NCI-H1092 treated with DMSO at 0.1 percent for 48 hours (cell line): ENCODE data around the gene ARPP21.
"Not testable (repeated sequence)": the region's sequence is repeated elsewhere in the genome, so short reads cannot be mapped to it uniquely, and the experiment has no call there.

Experiments
- DNase-seq: peaks from one replicate; lab custom pipeline; 2025; lab: John Stamatoyannopoulos, UW

The ARPP21 gene

DNA sequence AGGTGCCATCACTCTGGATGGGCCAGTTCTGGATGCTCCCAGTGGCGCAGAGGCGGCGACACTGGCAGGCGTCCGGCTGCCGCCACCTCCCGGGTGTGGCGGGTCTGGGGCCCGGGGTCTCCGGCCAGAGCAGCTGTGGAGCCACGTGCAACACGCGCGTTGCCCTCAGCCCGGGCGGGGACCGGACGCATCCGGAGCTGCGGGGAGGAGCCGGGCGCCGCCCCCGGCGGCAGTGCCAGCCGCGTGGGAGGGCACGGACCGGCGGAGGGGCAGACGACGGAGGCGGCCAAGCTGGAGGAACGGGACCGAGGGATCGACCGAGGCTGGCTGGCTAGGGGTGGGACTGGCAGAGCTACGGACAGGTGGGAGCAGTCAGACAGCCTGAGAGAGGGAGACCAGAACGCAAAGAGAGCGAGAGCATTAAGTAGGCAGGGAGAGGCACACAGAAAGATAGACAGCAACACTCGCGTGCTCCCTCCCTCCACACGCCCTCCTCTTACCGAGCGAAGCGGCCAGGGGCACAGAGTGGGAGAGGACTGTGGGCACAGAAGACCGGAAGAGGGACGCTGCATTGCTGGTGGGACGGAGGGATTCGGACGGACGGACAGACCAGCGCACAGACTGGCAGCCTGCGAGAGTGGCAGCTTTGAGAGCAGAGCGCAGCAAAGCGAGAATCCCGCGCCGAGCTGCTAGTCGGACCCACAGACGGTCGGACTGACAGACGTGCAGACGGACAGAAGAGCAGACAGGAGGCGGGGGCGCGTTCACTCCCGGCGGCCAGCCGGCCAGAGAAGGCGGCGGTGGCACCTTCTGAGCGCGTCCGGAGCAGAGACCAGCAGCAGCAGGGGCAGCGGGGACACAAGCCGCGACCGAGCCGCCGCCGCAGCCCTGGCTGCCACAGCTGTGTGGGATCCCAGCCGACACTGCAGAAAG, at the start of gene ARPP21:
ARPP21 (plus strand) TSS at position 272 of the 933 bp plus-strand sequence. CDS start 42,227 bp downstream, outside the sequence.
- DNase-seq, result peak; percentile 50

- no peak for DNase-seq
Observed at GRCh38 chr3:35592589-35593295, 46.6 kb upstream of the ARPP21 start.

DNA sequence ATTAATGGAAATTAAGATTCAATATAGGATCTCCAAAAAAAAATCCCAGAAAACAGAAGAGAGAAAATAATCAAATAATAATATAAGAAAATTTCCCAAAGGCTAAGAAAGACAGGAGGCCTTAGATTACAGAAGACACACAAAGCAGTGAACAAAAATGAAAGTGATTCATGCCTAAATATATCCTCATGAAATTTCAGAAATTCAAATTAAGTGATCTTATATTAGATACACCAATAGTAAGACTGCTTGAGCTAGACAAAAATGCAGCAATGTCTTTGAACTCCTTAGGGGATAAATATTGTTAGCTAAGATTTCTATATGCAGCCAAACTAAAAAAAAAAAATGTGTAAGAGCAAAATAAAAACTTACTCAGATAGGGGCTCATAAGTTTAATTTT, 44.6 kb upstream of the ARPP21 start:
- no peak for DNase-seq

GRCh38 chr3:35596335-35596995, 42.9 kb upstream of the ARPP21 start:
- no peak for DNase-seq

DNA sequence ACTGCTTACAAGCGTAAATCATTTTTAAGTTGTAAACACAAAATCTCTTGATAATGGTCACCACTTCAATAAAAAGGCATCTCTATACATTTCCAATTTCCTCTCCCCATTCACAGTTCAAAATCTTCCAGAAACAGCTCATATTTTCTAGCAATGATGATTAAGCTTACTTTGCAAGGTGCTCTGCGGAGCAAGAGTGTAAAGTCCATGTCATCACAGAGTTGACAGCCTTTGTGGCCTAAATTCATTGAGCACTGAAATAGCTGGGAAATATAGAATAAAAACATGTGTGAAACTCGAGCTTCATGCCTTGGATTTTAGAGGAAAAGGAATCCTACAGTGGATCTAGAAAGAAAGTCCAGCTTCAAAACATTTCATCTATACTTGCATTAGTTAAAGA, 41.8 kb upstream of the ARPP21 start:
- DNase-seq, result no peak

GRCh38 chr3:35598804-35599203, 40.5 kb upstream of the ARPP21 start:
- no peak for DNase-seq

DNA sequence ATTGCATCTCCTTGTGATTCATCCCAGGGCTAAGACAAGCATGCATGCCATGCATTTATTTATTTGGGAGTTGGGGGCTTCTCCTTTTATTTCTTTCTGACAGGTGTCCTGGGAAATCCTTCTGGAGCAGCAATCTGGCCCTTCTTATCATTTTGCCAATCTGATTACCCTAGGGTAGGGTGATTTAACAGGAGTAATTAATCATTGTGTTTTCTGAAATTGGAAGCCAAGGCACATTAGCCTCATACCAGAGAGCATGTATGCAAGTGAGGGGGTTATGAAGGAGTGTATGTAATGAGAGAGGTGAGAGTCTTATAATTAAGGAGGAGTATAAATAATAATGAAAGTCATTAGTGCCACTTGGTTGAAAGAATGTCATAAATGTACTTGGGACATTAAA, 37.4 kb upstream of the ARPP21 start:
- DNase-seq, result no peak

DNA sequence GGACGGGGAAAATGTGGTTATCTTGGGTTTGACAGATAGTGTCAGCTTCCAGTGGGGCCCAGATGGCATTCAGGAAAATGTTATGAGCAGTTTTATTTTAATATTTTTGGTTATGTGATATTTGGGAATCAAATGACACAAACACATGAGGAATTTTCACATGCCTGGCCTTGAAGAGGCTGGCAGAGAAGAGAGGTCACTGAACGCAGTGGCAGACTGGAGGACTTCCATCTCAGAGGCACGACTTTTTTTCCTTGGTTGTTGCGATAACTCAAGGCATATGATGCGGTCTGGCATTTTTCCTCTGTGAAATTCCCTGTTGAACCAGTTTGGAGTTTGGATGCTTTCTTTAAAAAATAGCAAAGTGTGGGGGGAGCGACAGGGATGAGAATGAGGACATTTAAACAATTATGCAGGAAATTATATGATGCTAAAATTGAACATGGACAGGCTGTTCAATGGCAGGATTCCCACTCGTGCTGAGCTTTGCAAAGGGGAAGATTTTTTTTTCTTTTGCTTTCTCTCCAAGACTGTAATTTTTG, 36.9 kb upstream of the ARPP21 start:
- no peak for DNase-seq

DNA sequence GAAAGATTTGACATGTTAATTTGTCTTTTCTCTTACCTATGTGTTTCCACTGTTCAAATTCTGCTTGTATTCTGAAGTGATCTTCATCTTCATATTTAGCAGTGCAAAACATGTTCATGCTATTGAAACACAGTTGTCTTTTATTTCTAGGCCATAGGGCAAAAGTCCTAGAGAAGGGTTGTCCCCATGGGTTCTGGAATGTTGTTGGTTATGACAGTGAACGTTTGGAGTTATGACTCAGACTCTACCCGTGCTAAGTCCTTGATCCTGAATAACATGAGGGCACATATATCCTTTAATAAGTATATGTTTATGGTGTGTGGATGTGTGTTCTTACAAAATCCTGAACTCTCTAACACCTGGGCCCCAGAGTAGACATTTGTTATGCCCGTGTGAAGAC, 23.0 kb upstream of the ARPP21 start:
- no peak for DNase-seq

- no peak for DNase-seq
Observed at GRCh38 chr3:35617370-35617769, 22.0 kb upstream of the ARPP21 start.

DNA sequence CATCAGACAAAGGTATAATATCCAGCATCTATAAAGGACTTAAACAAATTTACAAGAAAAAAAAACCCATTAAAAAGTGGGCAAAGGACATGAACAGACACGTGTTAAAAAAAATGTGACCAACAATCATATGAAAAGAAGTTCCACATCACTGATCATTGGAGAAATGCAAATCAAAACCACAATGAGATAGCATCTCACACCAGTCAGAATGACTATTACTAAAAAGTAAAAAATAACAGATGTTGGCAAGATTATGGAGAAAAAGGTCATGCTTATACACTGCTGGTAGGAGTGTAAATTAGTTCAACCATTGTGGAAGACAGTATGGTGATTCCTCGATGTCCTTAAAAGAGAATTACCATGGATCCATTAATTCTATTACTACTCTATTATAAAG, 19.1 kb upstream of the ARPP21 start:
- DNase-seq, result not testable (repeated sequence)

DNA sequence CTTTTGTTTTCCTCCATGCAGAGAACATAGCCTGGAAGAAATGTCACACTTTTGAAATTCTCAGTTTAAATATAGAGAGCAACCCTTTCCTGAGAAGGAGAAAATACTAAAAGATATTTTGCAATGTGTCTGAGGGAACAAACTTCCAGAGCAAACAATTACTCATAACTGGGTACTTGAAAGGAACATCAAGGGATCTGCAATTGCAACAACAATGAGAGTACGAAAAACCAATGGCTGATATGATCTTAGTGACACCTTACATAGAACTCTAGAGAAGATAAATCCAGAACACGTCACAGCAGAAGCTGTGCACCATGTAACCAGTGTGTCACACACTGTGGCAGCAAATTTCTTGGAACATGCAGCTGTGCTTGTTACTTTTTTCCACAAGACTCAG, 14.6 kb upstream of the ARPP21 start:
- no peak for DNase-seq

- no peak for DNase-seq
Observed at GRCh38 chr3:35633332-35634124, 5.8 kb upstream of the ARPP21 start.

DNA sequence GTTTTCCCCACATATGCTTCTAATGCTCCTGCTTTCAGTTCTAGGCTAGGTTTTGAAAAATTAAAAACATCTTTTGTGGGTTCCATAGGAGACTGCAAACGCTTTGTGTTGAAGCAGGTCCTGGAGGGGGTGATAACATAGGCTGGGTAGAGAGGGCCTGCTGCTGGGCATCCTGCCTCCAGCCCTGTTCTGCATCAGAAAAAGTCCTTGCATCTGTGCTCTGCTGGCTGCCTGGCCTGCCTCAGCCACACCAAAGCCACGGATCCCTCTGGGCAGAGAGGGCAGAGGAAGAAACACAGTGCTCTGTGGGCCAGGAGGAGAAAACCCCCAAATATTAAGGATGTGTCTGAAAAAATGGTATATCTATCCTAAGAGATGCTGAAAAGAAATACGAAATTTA, 3.9 kb upstream of the ARPP21 start:
- DNase-seq, result no peak

GRCh38 chr3:35635926-35636683, 3.2 kb upstream of the ARPP21 start:
- DNase-seq, result no peak

DNA sequence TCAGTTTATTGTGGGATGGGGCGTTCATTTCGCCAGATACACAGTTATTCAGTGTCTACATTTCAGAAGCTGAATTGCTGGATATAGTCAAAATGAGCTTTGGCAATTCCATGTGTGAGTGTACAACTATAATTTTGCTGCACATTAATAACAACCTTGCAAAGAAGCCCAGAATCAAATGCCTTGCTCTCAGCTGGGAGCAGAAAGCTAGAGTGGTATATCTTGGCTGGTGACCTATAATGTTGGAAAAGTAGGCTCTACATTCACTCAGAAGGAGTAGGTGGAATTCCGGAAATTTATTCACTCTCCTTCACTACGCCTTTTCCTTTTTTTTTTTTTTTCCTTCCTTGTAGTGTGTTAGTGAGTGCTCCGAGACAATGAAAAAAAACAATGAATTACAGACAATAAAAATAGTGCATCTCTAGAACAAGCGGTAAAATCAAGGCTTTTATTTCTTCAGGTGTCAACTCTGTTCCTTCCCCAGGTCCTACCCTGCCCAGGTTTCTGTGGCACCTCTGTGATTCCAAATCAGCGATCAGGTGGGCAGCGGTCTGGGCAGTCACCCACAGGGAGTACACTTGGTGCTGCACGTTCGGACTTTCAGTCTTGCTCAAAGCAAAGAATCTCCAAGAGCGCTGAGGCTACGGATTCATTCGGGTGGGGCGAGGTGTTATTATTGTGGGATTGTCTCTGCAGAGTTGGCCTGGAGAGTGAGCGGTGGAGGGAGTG, 910 bp upstream of the ARPP21 start:
- no peak for DNase-seq

DNA sequence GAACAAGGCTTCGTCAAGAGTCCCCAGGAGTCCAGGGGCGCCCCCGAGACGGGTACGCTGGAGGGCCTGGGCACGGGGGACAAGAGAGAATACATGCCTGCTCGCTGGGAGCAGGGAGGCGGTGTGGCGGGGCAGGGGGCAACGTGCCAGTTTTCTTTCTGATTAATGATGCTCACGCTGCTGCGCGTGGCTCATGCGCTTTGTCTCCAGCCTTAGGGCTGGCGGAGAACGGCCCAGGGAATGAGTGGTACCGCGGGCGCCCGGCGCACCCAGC, 408 bp upstream of the ARPP21 start:
- no peak for DNase-seq

DNA sequence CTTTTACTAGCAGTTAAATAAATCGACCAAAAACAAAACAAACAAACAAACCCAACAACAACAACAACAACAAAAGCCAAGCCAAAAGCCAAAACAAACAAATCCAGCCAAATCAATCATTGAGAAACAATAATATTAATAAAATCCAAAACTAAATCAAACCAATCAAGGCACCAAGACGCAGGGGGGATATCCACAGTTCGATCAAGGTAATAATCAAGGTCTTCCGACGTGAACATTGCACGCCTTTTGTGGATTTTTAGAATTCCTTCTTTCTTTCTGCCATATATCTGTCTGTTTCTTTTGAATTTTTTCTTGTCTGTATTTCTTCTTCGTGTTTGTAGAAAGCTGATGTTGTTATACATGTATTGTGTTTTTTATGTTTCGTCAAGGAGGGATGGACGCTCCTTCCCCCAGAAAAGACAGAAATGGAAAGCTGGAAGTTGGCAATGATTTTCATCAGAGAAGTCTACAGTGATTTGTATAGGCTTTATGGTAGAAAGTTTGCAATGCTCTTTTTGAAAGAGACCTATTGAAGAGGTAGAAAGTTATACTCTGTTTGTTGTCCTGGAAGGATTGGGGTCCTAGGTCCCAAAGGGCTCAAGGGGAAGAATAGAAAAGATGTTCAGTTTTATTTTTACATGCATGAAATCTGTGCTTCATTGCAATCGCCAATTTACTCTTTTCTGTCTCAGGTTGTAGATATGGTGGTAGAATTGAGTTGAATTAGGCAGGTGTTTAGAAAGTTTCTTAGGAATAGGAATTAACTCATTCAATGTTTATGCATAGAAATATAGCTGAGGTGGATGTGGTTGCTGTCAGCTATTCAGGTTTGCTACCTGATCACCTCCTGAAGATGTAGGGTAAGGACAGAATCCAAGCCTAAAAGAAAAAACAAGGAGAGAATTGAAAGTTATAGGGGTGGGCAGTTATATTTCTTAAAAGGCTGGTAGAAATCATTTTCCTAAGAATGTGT, 1.2 kb downstream of the ARPP21 start:
- no peak for DNase-seq

DNA sequence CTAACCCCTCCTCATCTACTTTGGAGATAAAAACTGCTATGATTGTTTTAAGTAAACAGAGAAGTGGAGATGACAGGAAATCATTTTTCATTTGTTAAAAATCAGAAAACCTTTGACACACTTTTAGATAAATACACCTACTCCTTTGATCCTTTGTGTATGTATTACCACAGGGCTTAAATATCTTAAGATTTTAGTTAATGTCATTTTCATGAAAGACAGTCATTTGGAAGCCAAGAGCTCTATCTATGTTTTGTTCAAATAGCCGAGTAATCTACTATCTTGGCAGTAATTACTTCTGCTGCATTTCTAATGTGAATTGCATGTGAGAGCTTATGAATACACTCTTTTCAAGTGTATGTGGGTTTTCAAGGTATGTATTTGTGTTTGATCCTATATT, 2.0 kb downstream of the ARPP21 start:
- DNase-seq, result no peak
